ENCODE measurements around the gene CD80.
A peak's percentile ranks its signal among the peaks of the same experiment; 100 is the strongest.

CD80 gene

DNA sequence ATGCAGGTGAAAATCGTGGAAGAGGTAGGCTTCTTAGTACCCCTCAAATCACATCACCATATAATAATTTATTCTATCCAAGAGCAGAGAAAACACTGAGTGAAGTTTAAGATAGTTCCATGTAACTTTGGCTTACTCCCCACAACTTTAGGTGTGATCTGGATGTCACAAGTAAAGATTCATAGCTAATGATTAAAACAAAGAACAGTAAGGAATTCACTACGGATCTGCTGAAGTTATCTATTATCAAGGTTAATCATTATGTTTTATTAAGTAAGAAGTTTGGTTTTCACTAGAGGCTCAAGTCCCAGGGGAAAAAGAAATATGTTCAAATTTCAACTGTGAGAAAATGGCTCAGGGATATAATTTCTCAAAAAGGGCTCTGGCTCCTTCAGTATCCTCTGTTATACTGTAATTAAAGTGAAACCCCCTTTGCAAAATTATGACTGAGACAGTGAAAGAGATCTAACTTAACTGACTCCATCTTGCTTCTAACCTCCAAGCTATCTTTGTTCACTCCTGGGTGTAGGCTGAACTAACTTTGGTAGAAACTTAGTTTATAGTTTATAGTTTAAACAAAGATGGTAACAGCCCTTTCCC, 17.1 kb downstream of the CD80 start:
- DNase-seq: no peak

DNA sequence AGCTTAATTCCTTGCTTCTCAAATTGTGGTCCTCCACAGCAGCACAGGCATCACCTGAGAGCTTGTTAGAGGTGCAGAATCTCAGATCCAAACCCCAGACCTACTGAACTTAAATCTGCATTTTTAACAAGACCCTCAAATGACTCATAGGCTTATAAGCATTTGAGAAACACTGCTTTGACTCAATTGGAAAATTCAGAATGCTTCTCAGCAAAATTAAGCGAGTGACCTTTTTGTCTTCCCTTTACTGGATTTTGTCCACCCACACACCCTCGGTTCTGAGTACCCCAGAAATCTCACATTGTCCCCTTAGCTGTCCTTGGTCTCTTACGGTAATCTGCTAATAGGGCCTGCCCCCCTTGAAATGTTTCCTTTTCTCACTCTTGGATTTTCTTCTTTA, 17.9 kb downstream of the CD80 start:
- no peak for DNase-seq

DNA sequence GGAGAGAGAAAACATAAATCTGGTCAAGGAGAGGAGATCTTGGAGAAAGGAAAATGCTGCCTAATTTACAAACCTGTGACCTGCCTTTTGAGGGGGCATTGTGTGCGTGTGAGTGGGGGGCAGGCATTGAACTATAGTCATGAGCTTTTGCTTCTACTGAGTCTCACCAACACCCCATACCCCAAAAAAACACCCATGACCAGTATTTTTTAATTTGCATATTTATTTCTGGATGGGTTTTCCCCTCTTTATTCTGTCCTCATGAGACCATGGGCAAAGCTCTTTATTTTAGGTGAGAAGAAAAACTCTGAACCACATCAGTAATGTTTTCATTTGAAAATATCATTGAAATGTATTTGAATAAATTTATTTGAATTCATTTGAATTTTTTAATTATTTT, 20.6 kb downstream of the CD80 start:
- no peak for DNase-seq

DNA sequence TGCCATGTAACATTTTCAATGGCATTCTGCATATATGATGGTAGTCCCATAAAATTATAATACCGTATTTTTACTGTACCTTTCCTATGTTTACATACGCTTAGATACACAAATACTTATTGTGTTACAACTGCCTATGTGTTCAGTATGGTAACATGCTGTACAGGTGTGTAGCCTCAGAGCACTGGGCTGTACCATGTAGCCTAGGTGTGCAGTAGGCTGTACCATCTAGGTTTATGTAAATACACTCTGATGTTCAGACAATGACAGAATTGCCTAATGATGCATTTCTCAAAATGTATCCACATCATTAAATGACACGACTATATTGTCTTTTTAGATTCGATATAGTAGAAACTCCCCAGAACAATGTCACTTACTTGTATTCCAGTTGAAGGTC, 22.7 kb downstream of the CD80 start:
- no peak for DNase-seq

DNA sequence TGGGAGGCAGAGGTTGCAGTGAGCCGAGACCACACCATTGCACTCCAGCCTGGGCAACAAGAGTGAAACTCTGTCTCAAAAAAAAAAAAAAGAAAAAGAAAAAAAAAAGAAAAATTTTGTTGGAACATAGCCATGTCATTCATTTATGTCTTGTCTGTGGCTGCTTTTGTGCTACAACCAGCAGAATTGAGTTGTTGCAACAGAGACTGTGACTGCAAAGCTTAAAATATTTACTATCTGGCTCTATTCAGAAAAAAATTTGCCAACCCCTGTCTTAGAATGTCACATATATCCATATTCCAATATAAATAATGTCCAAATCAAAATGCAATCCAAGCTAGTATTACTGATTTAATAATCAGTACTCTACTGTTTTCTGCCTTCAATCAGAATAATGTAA, 25.1 kb downstream of the CD80 start:
- no peak for DNase-seq

DNA sequence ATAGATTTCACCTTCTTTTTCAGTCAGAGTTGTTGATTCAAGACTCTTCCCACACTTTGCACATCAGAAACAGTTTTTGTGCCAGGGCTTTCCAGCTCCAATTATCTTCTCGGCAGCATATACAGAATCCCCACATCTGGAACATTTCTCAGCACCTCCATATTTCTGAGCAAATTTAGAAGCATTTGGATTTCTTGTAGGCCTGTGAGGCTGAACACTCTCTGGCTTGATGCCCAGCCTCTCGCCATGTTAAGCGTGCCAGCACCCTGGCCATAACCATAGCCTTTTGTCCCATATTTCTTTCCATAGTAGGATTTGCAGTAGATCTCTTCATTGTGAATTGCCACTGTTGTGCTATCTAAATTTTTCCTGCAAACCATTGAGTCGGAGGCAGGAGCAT, 28.3 kb downstream of the CD80 start:
- no peak for DNase-seq

DNA sequence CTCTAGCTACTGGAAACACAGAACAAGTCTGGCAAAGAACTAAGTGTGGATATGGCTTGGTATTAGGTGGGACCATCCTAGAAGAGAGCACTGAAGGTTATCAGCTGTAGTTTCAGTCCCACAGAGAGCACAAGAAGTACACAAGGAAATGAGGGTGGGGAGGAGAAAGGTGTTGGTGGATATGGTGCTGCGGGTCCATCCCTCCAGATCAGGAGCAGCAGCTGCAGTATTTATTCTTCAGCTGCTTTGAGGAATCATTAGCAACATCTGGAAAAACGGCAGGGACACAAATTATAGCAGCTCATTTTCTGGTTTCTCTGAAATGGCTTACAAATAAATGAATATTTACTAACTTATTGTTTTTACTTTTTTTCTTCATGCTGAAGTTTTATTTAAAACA, 29.0 kb downstream of the CD80 start:
- DNase-seq: no peak

DNA sequence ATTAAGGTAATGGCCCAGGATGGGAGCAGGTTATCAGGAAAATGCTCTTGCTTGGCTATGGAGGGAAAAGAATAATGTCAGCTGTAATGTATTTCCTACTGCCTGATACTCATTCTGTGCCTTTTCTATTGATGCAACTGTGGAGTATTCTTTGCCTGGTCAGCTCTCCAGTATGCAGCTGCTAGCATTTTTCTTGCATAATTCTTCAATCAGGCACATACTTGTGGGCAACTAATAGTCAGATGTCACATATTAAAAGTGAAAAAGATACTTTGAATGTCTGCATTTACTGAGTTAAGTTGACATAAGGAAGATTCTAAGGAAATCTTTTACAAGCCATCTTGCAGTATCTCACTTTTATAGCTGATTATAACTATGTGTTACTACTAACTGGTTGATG, 29.5 kb downstream of the CD80 start:
- no peak for DNase-seq

DNA sequence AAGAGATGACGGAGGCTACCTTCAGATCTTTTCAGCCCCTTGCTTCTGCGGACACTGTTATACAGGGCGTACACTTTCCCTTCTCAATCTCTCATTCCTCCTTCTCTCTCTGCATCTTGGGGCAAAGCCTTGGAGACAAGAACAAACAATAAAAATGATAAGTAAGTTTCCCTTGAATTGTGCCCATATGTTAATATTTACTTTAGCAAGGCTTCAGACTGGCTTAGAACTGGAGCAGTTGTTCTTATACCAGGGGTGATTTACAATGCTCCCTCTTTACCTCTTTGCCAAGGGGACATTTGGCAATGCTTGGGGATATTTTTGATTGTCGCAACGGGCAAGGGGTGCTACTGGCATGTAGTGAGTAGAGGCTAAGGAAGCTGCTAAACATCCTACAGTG, 31.7 kb downstream of the CD80 start:
- no peak for DNase-seq

DNA sequence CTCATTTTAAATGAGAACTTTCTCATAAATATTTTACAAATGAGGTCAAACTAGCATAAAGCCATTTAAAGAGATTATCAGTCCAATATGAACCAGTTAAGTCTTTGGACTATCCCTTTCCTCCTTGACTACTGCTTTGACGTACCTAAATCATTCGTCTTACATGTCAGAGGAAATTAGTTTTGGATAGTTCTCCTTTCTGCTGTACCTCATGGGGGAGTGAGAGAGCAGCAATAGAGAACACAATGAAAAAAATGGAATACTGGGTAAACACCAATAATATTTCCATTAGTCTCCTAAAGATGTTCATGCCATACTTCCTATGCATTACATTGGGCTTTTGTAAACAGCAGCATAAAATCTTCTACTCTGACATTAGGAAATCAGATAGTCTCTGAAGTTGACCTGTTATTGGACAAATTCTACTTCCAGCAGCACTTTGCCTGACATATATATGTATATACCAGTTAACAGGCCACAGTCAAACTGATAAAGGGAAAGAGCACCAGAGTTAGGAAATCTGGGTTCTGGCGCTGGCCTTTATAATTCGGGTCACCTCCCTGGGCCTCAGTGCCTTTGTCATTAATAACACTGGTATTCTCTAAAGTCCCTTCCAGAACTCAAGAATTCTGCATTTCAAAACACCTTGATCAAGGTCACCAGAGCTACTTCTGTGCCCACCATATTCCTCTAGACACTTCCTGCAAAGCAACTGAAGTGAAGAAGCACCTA, 34.3 kb downstream of the CD80 start:
- DNase-seq: no peak

DNA sequence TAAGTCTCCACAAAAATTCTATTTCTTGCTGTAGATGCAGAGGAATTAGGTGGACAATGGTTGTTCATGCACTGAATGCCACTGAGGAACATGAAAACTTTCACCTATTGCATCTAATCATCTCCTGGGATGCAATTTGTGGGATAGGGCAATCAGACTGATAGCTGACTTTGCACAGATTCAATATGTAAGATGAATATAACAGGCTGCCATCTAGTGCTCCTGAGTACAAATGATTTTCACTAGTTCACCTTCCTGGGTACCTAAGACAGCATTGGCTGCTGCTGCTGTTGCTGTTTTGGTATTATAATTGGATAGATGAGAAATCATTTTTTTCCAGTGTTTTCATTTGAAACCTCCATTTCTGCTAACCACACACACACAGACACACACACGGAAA, 41.4 kb downstream of the CD80 start:
- no peak for DNase-seq

DNA sequence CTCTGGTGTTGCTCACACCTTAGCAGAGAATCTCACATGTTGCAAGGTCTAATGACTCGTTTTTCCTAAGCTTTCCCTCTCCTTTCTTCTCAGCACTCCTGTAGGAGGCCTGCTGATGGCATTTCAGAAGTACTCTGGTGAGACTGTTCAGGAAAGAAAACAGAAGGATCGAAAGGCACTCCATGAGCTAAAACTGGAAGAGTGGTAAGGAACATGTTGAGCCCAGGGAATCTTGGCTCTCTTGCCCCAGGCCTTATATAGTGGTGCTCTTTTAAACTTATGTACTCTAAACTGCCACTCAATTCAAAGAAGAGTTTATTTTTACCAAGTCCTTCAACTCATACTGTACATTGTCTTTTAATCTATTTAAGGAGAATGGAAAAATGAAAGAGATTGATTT, 42.3 kb downstream of the CD80 start:
- no peak for DNase-seq

DNA sequence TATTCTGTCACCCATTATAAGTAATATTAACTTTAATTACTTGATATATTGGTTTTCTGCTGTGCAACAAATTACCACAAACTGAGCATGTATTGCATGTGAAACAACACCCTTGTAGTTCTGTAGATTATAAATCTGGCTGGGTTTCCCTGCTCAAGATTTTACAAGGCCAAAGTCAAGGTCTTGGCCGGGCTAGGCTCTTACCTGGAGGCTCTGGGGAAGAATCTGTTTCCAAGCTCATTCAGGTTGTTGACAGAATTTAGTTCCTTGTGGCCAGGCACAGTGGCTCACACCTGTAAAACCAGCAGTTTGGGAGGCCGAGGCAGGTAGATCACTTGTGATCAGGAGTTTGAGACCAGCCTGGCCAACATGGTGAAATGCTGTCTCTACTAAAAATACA, 44.8 kb downstream of the CD80 start:
- no peak for DNase-seq

DNA sequence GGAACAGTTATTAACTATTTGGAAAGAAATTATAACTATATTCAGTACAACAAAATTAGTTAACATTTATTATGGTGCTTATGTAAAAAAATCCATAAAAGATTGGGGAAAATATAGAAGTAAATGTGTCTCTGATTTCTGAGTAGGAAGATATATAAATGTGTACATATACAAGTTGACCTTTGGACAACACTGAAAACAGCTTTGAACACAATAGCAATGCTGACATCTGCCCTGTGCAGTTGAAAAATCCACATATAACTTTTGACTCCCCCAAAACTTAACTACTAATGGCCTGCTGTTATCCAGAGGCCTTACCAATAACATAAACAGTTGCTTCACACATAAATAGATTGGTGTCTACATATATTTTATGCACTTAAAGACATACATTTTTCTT, 48.7 kb downstream of the CD80 start:
- no peak for DNase-seq

DNA sequence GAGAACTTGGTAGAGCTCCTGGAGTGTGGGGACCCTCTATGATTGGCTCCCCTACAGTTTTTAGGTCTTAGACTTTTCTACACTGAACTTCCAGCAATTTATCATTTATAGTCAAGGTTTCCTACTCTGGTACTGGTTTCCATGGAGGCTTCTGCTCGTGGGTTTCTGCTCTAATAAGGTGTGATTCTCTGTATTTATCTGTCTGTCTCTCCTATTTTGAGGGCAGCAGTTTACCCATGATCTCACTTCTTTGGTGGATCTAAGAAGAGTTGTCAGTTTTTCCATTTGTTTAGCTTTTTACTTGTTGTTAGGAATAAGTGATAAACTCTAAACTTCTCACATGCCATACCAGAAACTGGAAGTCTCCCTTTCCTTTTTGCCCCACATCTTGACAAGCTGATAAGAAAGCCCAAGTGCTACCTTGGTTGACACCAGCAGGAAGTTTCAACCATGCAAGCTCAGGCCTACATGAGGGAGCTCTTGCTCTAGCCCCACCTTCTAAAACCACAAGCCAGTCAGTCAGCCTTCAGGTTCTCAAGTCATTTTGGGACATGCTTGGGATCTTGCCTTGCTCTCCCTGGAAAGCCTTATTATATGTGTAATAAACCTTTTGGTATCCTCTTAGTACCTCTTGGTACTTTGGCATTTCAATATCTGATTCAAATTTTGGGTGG, 51.1 kb downstream of the CD80 start:
- peak; percentile 43 for DNase-seq

DNA sequence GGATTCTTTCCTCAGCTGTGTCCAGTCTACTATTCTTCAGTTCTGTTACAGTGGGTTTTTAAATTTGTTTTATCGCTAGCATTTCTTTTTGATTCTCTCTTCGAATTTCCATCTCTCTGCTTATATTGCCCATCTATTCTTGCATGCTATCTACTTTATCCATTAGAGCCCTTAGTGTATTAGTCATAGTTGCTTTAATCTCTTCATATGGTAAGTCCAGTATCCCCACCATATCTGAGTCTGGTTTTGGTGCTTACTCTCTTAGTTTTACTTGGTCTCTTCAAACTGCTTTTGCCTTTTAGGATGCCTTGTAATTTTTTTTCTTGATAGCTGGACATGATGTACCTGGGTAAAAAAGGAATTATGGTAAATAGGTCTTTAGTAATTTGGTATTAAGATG, 52.0 kb downstream of the CD80 start:
- no peak for DNase-seq

DNA sequence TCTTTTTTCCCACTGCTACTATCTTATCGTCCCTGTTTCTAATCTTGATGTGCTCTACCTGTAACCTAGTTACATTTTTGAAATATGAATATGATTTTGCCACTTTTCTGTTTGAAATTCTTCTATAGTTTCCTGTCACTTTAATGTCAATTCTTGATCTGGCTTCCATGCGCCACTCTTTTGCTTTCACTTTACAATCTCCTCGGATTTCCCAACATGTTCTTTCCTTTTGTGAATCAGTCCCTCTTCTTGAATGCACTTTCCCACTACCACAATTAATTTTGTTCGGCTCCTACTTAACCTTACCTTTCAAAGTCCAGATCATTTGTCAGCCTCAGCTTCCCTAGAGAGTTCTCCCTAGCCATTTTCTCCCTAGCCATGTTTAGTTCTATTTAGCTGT, 52.8 kb downstream of the CD80 start:
- DNase-seq: no peak

DNA sequence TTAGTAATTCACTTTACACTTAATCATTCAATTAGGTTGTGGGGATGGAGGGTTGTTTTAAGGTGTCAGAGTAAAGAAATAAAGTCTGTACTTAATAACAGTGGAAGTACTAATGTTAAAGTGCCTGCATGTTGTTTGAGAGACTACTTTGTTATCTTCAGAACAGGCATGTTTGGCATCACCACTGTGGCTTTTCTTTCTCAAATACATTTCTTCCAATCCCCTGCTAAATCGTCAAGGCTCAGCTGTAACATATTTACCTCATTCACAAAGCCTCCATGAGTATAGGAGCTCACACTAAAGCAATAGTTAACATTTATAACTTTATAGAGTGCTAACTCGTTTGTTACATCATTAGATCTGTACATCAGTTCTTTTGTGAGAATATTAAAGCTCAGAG, 58.5 kb downstream of the CD80 start:
- DNase-seq: no peak

DNA sequence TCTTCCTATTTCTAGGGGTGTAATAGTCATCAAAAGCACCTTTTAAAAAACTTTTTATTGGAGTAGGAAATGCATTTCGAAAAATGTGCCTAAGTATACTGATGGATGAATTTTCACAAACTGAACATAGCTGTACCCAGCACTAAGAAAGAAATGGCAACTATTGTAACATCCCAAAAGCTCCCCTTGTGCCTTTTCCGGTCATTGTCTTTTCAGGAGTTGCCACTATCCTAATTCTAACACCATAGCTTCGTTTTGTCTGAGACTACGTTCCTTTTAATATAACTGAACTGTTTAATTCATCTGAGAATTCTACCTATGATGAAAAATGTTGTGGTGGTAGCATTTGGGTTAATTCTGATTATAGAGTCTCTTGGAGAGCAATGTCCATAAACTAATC, 59.1 kb downstream of the CD80 start:
- no peak for DNase-seq

DNA sequence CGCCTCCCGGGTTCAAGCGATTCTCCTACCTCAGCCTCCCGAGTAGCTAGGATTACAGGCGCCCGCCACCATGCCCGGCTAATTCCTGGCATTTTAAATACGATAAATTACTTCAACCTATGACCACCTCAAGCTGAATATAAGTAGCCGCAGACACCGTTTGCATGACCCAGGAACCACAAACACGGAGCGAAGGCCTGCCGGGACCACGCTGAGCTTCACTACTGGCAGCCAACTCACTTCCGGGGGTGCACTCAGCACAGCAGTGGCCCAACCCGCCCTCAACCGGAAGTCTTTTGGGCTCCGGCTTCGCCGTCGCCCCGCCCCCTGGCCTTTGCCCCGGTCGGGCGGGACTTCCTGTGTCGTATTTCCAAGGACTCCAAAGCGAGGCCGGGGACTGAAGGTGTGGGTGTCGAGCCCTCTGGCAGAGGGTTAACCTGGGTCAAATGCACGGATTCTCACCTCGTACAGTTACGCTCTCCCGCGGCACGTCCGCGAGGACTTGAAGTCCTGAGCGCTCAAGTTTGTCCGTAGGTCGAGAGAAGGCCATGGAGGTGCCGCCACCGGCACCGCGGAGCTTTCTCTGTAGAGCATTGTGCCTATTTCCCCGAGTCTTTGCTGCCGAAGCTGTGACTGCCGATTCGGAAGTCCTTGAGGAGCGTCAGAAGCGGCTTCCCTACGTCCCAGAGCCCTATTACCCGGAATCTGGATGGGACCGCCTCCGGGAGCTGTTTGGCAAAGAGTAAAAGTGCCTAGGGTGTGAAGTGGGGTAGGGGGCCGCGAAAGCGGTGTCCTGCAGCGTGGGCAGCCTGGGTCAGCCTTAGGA, 61.0 kb downstream of the CD80 start, which contains the start of gene TIMMDC1:
Gene TIMMDC1 (plus strand): TSS at position 362 of the 826 bp plus-strand sequence. CDS start 187 bp downstream, at position 549.
- peak; percentile 99 for DNase-seq

DNA sequence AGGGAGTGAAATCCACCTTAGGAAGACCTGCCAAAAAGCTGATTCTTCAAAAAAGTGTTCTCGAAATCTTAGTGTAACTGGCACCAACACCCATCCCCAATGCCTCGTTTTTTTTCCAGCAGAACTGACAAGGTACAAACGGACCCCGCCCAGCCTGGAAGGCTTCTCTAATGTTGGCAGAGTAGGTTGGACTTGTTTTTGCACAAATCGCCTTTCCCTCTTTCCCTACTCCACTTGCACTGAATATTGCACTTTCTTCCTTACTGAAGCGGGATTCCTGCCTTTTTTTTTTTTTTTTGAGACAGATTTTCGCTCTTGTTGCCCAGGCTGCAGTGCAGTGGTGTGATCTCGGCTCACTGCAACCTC, 61.6 kb downstream of the CD80 start:
- DNase-seq: peak; percentile 15

DNA sequence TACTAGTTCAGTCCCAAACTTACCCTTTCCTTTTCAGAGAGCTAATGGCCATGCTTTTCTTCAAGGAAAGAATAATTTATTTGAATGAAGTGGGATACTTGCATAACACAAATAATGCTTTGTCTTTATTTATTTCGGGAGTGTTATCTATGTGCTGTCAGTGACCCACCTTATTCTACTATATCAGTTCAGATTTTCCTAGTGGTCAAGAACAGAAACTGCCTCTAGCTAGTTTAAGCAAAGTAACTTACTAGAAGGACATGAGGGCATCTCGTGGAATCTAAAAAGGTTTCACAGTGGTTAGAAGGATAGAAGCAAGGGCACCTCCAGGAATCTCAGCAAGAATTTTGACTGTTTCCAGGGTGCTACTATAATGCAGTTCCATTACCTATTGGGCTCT, 64.8 kb downstream of the CD80 start:
- DNase-seq: no peak

DNA sequence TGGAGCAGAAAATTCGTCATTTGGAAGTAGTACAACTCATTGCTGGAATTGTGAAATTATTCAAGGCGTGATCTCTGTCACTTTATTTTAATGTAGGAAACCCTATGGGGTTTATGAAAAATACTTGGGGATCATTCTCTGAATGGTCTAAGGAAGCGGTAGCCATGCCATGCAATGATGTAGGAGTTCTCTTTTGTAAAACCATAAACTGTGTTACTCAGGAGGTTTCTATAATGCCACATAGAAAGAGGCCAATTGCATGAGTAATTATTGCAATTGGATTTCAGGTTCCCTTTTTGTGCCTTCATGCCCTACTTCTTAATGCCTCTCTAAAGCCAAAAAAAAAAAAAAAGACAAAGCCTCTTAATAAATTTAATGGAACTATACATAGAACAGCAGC, 66.6 kb downstream of the CD80 start:
- DNase-seq: no peak

DNA sequence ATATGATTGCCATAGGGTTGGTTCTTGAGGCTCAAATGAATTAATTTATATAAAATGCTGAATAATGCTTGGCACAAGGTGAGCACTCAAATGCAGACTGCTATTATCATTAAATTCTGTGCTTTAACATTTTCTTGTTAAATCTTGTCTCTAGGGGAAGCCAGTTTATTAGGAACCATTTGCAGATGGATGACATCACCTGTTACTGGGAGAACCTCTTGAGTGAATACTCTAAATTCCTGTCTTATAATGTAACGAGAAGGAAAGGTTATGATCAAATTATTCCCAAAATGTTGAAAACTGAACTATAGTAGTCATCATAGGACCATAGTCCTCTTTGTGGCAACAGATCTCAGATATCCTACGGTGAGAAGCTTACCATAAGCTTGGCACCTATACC, 67.3 kb downstream of the CD80 start:
- no peak for DNase-seq

Data from stimulated activated CD4-positive, alpha-beta T cell treated with anti-CD3 and anti-CD28 coated beads, Interleukin-15, amount 100 ng/mL, for 24 hours (primary cell).